ENCODE results near the gene CCNQ.
"Not testable (repeated sequence)": the region's sequence is repeated elsewhere in the genome, so short reads cannot be mapped to it uniquely, and the experiment has no call there.

Gene CCNQ

GRCh38 chrX:153608376-153608775, 9.4 kb upstream of the CCNQ start:
- no peak for TF ChIP-seq CTCF (IDR thresholded peaks at IDR 0.05; ENCODE audit: insufficient read depth, low read depth, low read length, missing control alignments)
- DNase-seq (ENCODE audit: low read depth): no peak
- H3K4me3 ChIP-seq (ENCODE audit: low read depth, low read length): no peak overlapping the region

DNA sequence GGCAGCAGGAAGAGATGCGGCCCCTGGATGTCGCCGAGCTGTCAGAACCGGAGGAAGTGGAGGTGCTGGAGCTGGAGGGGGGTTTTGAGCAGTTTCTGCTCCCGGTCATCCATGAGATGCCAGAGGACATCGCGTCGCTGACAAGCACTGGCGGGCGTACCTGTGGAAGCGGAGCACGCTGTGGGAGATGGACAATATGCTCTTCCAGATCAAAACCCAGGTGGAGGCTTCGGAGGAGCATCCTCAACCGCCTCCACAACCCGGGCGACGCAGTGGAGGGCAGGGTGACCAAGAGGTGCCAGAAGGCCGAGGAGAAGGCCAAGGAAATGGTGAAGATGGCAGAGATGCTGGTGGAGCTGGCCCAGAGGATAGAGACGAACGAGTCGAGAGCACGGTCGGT, 7.6 kb upstream of the CCNQ start:
- TF ChIP-seq CTCF (IDR thresholded peaks at IDR 0.05; ENCODE audit: insufficient read depth, low read depth, low read length, missing control alignments): no peak
- H3K4me3 ChIP-seq (ENCODE audit: low read depth, low read length): no peak overlapping the region

DNA sequence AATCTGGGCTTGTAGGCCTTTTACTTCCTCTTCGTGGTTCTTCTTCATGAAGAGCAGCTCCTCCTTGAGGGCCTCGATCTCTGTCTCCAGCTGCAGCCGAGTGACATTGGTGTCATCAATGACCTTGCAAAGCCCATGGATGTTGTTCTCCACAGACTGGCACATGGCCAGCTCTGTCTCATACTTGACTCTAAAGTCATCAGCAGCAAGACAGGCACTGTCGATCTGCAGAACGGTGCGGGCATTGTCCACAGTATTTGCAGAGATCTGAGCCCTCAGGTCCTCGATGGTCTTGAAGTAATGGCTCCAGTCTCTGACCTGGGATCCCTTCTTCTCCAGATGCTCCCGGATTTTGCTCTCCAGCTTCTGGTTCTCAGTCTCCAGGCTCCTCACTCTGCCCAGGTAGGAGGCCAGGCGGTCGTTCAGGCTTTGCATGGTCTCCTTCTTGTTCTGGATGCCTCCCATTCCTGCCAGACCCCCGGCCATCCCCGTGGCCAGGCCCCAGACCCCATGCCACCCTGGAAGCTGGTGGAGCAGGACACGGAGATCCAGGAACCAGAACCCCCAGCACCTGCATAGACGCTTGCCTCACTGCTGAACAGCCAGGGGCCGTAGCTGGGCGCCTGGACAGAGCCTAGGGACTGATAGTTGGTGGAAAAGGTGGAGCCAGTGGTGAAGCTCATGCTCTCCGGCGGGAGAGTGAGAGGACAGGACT, 5.9 kb upstream of the CCNQ start:
- not testable (repeated sequence) for DNase-seq (ENCODE audit: low read depth); H3K4me3 ChIP-seq (ENCODE audit: low read depth, low read length)

More for the DNA sequence above, 7.6 kb upstream of the CCNQ start:
- no peak for DNase-seq (ENCODE audit: low read depth)

DNA sequence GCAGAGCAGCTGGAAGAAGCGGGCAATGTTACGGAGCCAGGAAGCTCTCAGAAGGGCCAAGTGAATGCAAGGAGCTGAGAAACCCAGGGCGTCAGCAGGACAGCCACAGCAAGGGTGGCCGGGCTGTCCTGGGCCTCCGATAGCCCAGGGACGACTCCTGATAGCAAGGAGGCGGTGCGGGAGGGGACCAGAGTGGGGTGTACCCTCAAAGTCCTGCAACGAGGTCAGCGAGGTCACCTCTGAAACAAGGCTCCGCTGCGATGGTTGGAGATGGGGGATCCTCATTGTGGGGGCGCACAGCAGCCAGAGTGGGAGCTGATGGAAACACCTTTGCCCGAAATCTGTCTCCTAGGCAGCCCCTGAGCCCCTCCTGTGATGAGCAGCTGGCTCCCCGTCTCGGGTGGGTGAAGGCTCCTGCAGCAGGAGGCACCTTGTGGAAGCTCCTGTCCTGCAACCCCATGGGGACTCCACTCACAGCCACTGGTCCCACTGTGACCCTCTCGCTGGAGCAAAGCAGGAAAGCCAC, 4.3 kb upstream of the CCNQ start:
- DNase-seq (ENCODE audit: low read depth): no peak
- TF ChIP-seq CTCF (IDR thresholded peaks at IDR 0.05; ENCODE audit: insufficient read depth, low read depth, low read length, missing control alignments): no peak
- H3K4me3 ChIP-seq (ENCODE audit: low read depth, low read length): no peak overlapping the region

GRCh38 chrX:153602601-153603000, 3.7 kb upstream of the CCNQ start:
- no peak for DNase-seq (ENCODE audit: low read depth)
- H3K4me3 ChIP-seq (ENCODE audit: low read depth, low read length): no peak overlapping the region
- TF ChIP-seq CTCF (IDR thresholded peaks at IDR 0.05; ENCODE audit: insufficient read depth, low read depth, low read length, missing control alignments): no peak

DNA sequence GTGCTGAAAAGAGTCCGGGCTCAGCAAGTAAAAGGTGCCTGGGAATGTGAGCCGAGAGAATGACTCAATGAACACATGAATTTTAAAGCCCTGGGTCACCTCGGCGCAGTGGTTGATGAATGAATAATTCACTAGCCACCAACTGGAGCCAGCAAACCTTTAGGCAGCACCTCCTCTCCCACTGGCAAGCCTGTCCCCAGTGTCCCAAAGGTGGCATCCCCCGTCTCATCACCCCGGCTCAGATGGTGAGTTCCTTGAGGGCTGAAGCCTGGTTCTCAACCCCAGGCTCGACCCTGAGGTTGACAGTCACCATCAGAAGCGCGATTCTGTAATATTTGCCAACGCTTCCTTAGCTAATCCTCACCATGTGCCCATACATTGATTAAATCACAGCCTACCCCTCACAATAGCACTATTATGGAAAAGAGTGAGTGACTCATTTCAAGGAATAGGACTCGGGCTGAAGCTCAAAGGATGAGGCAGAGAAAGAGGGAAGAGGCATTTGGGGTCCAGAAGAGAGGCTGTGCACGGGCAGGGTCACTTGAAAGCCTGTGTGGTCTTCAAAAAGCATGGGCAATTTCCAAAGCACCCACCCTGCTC, 2.7 kb upstream of the CCNQ start:
- DNase-seq (ENCODE audit: low read depth): no peak
- no peak for TF ChIP-seq CTCF (IDR thresholded peaks at IDR 0.05; ENCODE audit: insufficient read depth, low read depth, low read length, missing control alignments)
- no peak overlapping the region for H3K4me3 ChIP-seq (ENCODE audit: low read depth, low read length)

GRCh38 chrX:153600921-153601320, 2.0 kb upstream of the CCNQ start:
- no peak for DNase-seq (ENCODE audit: low read depth)
- no peak overlapping the region for H3K4me3 ChIP-seq (ENCODE audit: low read depth, low read length)
- no peak for TF ChIP-seq CTCF (IDR thresholded peaks at IDR 0.05; ENCODE audit: insufficient read depth, low read depth, low read length, missing control alignments)

Measured in GM12865 (cell line).